Dedifferentiated amniotic fluid mesenchymal stem cell (primary cell): ENCODE results near the gene IL1RAP.
A peak's percentile ranks its signal among the peaks of the same experiment; 100 is the strongest.
"Not testable (repeated sequence)": the region's sequence is repeated elsewhere in the genome, so short reads cannot be mapped to it uniquely, and the experiment has no call there.

Source experiments
- DNase-seq: peaks from one replicate; pipeline ENCODE4 v3.0.0-alpha.2; 2016; ENCODE audit errors: extremely low spot score

IL1RAP gene

GRCh38 chr3:190655933-190656332, 142.0 kb downstream of the IL1RAP start:
- no peak for DNase-seq

- DNase-seq, result no peak
These were observed 144.2 kb downstream of the IL1RAP start for GRCh38 chr3:190658106-190658505.

- DNase-seq, result no peak
These were observed 152.9 kb downstream of the IL1RAP start for GRCh38 chr3:190666821-190667220.

DNA sequence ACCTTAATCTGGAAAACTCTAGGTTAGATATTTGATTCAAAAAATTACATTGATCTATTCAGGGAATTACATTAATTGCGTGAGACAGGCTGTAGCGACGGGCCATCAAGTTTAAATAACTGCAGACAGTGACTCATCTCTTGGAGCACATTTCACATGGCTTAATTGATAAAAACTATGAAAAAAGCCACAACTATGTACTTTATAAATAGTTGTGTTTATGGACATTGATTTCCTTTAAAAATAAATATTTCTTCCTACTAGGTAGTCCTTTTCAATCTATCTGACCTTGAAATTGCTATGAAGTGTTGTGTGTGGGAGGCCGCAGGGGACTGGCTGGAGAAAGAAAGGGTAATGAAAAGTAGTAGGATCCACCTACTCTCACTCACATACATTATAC, 157.8 kb downstream of the IL1RAP start:
- peak; percentile 47 for DNase-seq

- DNase-seq, result no peak
These were observed 159.3 kb downstream of the IL1RAP start for GRCh38 chr3:190673148-190673547.

DNA sequence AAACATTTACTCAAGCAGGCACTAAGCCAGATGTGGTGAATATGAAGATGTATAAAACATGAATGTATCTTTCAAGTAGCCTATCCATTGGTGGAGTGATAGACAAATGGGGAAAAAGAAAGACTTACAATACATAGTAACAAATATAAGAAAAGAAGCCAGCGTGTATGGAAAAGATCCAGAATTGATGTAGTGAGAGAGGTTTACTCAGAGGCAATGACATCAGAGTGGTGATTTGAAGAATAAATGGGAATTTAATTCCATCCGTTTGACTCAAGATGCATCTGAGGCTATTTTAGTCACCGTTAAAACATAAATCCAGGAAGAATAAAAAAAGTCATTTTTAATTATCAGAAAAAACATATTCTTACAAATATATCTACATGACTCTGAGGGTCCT, 162.6 kb downstream of the IL1RAP start:
- DNase-seq, result no peak

DNA sequence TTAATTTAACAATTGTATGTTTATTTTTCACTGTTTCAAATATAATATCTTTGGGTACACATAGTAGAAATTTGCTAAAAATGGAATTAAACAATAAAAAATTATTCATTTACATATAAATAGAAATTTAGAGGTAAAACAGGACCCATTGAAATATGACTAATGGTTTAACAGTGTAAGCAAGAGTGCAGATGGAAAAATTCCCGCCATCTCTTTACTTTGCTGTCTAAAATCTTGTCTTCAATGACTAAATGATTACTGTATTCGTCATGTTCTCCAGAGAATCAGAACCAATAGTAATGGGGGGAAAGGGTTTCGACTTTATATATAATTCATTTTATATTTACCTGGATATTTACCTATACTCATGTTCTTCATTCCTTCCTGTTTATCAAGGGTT, 163.1 kb downstream of the IL1RAP start:
- no peak for DNase-seq

DNA sequence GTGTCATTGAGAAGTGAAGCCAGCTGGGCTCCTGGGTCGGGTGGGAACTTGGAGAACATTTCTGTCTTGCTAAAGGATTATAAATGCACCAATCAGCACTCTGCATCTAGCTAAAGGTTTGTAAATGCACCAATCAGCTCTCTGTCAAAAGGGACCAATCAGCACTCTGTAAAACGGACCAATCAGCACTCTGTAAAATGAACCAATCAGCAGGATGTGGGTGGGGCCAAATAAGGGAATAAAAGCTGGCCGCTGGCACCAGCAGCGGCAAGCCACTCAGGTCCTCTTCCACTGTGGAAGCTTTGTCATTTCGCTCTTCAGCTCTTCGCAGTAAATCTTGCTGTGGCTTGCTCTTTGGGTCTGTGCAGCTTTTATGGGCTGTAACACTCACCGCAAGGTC, 164.0 kb downstream of the IL1RAP start:
- DNase-seq, result not testable (repeated sequence)

- DNase-seq, result no peak
These were observed 166.8 kb downstream of the IL1RAP start for GRCh38 chr3:190680691-190681090.

GRCh38 chr3:190684776-190685175, 170.9 kb downstream of the IL1RAP start:
- no peak for DNase-seq

GRCh38 chr3:190686011-190686410, 172.1 kb downstream of the IL1RAP start:
- no peak for DNase-seq

DNA sequence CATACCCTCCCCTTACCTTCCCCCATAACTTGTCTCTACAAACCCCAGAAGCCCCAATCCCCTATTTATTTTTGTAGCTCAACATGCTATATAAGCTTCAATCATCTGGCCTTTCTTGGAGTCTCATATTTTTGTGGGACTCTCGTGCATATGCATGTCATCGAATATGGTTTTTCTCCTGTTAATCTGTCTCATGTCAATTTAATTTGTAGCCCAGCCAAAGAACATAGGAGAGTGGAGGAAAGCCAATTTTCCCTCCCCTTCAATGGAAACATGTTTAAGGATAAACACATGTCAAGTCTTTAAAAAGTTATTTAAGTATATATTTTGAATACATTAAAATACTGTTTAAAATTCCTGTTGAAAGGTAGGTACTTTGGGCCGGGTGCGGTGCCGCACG, 176.4 kb downstream of the IL1RAP start:
- no peak for DNase-seq

GRCh38 chr3:190692256-190692655, 178.4 kb downstream of the IL1RAP start:
- DNase-seq, result no peak

- DNase-seq, result no peak
These were observed 180.6 kb downstream of the IL1RAP start for GRCh38 chr3:190694335-190695001.

DNA sequence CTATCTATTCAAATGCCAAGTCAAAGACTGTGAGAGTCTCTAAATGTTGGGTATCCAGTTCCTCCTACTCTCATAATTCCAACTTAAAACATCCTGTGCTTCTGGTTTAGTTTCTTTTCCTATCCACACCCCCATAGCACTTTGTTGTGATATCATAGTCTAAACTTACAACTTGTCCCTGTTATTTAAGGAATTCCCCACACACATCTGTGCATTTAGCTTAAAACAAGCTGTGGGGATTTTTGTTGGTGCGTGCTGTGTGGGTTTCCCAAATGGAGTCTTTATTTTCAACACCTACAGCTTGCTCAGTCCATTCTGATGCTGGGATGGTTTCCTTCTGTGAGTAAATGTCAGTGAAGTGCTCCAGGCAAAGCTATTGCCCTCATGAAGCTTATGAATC, 181.3 kb downstream of the IL1RAP start:
- DNase-seq, result no peak

GRCh38 chr3:190695994-190696393, 182.1 kb downstream of the IL1RAP start:
- no peak for DNase-seq

- DNase-seq, result peak; percentile 59
These were observed 183.1 kb downstream of the IL1RAP start for GRCh38 chr3:190696777-190697501.

- no peak for DNase-seq
These were observed 183.6 kb downstream of the IL1RAP start for GRCh38 chr3:190697502-190697830.

GRCh38 chr3:190697901-190698300, 184.0 kb downstream of the IL1RAP start:
- DNase-seq, result peak; percentile 66

GRCh38 chr3:190699776-190700175, 185.9 kb downstream of the IL1RAP start:
- DNase-seq, result no peak

DNA sequence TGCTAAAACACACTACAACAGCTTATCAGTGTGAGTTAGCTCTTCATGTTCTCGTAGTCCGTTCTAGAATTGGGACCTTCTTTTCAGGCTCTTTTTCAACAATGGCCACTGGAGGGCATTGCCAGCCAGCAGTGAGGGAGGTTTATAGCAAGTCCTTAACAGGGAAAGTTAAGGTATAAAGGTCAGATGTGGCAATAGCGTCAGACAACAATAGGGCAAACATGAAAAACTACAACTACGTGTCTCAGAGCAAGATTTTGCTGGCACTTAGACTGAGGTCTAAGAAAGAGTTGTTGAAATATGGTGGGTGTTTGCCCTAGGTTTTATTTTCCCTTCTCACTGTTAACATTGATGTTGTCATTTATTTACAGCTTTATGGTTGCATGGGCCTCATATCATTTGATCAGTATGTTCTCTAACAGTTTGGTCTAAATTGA, 187.2 kb downstream of the IL1RAP start:
- DNase-seq, result peak; percentile 77

DNA sequence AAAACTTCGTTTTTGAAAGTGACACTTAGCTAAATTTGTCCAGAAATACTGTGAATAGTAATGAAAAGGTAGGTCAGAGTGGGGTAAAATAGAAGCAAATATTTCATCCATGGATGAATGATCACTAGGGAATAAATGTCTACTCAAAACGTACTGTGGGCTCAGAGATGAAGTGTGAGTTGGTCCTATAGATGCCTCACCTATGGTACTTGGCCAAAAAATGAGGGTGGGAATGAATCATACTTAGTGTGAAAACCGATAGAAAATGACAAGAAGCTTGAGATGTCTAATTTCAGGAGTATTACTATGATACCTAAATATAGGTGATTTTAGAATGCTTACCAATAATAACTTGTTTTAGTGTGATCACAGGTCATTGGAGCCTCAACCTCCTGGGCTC, 192.7 kb downstream of the IL1RAP start:
- DNase-seq, result no peak
